GM12872 (cell line): ENCODE measurements around the gene UGT1A8.

ENCODE experiments used
- TF ChIP-seq, protein P1 (sequence below): IDR thresholded peaks from 3 replicates; pipeline ENCODE4 v1.5.1; 2011; ENCODE audit warnings: low read depth, mild to moderate bottlenecking, low read length, moderate library complexity; ENCODE audit not compliant: insufficient read depth

The UGT1A8 gene

DNA sequence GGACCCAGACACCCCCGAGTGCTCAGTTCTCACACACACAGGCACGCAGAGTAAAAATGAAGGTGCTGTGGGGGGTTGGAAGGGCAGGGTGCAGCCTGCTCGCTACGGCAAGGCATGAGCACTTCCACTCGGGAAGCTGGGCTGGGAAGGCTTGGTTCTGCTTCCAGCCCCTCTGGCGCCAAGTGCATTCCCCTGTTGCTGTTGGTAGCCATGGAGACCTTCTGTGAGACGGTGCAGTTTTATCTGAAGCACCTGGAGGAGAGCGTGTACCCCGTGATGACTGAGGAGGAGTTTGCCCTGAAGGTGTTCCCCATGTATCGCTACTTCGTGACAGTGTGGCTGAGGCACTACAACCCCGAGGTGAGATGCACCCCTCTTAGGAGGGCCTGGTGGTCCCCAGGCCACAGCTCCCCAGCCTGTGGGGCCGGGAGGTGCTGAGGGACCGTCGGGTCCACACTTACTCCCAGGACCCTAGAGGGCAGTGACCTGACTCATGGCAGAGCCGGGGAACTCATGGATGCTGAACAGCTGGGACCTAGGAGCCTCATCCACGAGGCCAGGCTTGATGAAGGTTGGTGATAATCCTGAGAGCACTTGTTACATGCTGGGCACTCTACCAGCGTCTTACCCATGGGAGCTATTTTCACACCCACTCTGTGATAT, 176.2 kb downstream of the UGT1A8 start:
- TF ChIP-seq, protein P1, sequence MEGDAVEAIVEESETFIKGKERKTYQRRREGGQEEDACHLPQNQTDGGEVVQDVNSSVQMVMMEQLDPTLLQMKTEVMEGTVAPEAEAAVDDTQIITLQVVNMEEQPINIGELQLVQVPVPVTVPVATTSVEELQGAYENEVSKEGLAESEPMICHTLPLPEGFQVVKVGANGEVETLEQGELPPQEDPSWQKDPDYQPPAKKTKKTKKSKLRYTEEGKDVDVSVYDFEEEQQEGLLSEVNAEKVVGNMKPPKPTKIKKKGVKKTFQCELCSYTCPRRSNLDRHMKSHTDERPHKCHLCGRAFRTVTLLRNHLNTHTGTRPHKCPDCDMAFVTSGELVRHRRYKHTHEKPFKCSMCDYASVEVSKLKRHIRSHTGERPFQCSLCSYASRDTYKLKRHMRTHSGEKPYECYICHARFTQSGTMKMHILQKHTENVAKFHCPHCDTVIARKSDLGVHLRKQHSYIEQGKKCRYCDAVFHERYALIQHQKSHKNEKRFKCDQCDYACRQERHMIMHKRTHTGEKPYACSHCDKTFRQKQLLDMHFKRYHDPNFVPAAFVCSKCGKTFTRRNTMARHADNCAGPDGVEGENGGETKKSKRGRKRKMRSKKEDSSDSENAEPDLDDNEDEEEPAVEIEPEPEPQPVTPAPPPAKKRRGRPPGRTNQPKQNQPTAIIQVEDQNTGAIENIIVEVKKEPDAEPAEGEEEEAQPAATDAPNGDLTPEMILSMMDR: no peak

DNA sequence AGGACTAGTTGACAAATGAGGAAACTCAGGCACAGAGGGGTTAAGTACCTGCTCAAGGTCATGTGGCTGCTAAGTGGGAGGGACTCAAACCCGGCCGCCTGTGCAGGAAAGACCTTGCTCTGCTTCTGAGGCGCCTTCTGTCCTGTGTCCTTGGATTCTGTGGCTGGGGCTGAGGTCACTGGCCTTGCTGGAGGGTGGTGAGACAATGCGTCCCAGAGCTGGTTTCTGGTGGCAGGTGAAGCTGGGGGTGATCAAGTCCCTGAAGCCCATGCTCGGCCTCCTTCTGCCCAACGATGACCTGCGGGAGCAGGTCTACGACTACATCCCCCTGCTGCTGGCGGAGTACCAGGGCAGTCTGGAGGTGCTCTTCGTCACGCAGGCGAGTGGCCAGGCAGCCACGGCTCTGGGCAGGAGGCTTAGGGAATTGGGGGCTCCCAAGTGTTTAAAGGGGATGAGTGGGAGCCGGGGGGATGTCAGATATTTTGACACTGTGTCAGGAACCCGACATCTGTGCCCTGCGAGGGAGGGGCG, 176.8 kb downstream of the UGT1A8 start:
- TF ChIP-seq, protein P1: no peak

DNA sequence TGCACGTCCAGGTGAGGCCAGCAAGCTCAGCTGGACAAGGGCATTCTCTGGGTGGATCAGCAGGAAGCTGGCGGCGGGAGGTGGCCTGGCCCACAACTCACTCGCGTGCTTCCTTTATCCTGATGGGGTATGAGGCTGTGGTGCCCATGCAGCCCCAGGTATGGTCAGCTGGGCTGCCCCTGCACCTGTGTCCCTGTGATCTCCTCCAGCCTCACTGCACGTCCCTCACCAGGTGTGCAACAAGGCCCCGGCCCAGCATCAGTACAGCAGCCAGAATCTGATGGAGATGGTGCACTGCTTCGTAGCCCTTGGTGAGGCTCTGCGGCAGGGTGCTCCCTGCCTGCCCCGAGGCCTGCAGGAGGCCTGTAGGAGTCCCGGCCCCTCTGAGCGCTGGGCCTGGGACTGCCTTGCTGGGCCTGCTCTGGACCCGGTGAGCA, 178.3 kb downstream of the UGT1A8 start:
- TF ChIP-seq, protein P1: no peak

DNA sequence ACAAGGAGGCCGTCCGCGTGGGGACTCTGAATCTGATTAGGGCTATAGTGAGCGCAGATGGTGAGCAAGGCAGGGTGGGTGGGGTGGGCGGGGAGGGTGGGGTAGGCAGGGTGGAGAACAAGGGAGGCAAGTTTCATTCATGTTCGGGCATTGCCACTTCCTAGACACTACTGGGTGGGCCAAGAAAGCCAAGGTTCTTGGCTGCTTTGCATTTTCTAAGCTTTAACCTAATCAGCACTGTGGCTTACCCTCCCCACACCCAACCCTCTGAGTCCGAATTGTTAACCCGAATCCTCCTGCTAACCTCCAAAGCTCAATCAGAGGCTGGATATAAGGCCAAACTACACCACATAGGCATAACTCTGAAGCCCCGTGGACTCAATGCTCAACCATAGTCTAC, 178.8 kb downstream of the UGT1A8 start:
- TF ChIP-seq, protein P1: no peak

DNA sequence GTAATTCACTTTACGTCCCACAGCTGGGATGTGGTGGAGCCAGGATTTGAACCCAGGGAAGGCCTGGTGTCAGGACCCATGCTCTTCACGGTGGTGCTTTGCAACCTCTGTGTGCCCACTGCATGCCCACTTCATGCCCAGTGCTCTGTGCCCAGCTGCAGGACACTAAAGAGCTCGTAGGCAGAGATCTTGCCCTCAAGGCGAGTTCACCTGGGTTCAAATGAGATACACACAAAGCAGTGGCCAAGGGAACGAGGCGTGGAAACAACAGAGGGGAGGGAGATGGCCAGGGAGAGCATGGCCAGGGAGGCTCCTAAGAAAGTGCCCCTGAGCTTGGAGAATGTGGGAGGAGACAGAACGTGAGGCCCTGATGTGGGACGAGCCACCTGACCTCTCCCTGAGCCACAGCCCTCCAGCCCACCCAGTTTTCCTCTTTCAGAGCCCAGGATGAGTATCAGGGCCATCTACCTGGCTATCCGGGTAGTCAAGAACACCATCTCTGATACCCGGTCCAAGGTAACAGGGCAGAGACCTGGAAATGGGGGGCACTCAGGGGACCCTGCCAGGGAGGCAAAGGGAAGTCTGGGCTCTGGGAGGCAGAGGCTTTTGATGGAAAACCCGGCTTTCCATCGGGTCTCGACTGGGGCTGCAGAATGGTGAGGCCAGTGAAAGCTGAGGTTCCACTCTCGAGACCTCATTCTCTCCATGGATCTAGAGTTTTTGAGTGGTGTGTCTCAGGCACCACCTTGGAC, 181.1 kb downstream of the UGT1A8 start:
- TF ChIP-seq, protein P1: no peak

DNA sequence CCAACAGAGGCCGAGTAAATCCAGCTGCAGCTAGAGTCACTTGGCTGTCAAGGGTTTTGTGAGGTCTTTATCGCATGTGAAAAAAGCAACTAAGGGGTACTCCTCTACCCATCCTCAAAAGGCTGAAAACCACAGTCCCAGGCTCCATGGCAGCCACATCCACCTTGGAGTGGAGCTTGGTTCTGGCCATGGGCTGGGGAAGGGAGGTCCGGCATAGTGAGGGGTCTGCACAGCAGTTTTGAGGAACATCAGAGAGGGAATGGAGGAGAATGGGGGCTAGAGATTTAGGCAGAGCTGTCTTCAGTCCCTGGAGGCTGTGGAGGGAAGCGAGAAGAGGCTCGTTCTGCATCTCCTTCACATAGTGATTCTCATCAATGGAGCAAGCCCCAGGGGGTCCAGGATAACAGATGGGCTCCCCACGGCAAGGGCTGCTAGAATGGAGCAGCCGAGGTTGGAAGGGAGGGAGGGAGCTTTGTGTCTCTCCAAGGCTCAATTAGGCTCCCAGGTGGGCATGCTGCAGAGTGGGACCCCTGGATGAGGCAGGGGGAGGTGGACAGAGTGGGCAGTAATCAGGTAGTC, 181.7 kb downstream of the UGT1A8 start:
- TF ChIP-seq, protein P1: no peak

DNA sequence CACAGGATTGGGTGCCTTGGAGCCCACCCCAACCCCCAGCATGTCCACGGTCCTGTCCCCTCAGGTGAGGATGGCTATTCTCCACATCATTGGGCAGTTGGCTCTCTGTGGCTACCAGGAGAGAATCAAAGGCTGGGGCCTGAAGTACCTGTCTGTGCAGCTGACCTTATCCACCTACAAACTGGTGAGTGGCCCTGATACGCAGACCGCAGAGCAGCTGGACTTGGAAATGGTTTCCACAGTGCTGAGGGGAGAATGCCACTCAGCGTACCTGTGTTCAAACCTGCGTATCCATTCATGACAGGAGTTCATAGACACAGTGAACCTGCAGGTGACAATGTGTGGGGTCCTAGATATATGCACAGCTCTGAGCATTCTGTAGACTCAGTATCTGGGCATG, 182.3 kb downstream of the UGT1A8 start:
- TF ChIP-seq, protein P1: no peak
